Purkinje cell (primary cell): ENCODE measurements around the gene ZNF831. TPM values are rescaled to one million over a fixed set of nuclear protein-coding genes. Genes with fewer than 3 reads are reported as not detected.

Source experiments
- polyA plus RNA-seq: library from polyadenylated mRNA; unstranded; fragments of >200 nt; fragmentation: Nextera tagmentation; gene quantifications from 2 replicates; pipeline ENCODE4 v1.2.1, GENCODE V29; 2014

ZNF831 gene
- polyA plus RNA-seq: 0.67 TPM in 1 of 2 replicates, not detected in the other

GRCh38 chr20:59163631-59164530 is at the start of gene ZNF831:
TSS of gene ZNF831 (plus strand) at chr20:59163821. CDS start at chr20:59191020, 27,199 bp downstream.

GRCh38 chr20:59300333-59301081 is 136.9 kb downstream of the ZNF831 start, which contains the start of gene EDN3:
TSS of gene EDN3 (plus strand) at chr20:59300611. CDS start at chr20:59300813, 202 bp downstream.

Other genes starting within 250 kb of the ZNF831 start
- gene NELFCD, start 182.6 kb upstream of the ZNF831 start, polyA plus RNA-seq: 11.0 and 12.4 TPM in 2 replicates
- gene CTSZ, start 156.6 kb upstream of the ZNF831 start, polyA plus RNA-seq: not detected in 2 replicates
- not detected in 2 replicates for gene TUBB1, start 144.4 kb upstream of the ZNF831 start, polyA plus RNA-seq
- 357 and 438 TPM in 2 replicates for gene ATP5F1E, start 131.5 kb upstream of the ZNF831 start, polyA plus RNA-seq
- 12.4 and 21.0 TPM in 2 replicates for gene PRELID3B, start 121.0 kb upstream of the ZNF831 start, polyA plus RNA-seq
- 0.63 TPM in 1 of 2 replicates, not detected in the other for gene EDN3, start 136.8 kb downstream of the ZNF831 start, polyA plus RNA-seq